GM12874 (cell line): ENCODE results near the gene ABCA2.

Source experiments
- TF ChIP-seq, protein P1 (sequence below): IDR thresholded peaks from 2 replicates; pipeline ENCODE4 v1.5.1; 2011; ENCODE audit warnings: low read depth, mild to moderate bottlenecking, control low read depth, low read length, moderate library complexity; ENCODE audit not compliant: insufficient read depth

ABCA2 gene

DNA sequence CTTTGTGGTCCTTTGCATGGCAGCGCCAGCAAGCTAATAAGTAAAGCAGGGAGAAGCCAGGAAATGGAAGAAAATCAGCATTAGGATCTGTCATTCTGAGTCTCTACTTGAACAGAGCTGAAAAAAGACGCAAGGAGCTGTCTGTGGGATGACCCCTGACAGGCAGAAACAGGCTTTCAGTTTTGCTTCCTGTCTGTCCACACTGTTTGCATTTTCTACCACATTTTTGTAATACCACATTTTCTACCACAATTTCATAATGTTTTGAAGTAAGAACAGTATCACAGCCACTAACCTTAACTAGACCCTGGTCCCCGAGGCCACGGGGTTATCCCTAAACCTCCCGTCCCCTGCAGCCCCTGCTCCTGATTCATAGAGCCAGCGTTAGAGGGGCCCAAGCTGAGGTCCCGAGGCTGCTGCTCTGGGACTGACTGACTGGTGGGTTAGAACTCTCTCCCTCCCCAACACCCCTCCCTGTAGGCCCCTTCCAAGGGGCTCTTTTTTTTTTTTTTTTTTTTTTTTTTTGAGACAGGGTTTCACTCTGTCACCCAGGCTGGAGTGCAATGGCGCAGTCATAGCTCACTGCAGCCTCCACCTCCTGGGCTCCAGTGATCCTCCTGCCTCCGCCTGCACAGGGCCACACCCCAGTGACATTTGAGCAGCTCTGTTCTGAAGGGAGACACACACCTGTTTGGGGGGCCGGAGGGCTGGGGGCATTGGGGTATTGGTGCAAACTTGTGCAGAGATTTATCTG, 27.7 kb downstream of the ABCA2 start:
- TF ChIP-seq, protein P1, sequence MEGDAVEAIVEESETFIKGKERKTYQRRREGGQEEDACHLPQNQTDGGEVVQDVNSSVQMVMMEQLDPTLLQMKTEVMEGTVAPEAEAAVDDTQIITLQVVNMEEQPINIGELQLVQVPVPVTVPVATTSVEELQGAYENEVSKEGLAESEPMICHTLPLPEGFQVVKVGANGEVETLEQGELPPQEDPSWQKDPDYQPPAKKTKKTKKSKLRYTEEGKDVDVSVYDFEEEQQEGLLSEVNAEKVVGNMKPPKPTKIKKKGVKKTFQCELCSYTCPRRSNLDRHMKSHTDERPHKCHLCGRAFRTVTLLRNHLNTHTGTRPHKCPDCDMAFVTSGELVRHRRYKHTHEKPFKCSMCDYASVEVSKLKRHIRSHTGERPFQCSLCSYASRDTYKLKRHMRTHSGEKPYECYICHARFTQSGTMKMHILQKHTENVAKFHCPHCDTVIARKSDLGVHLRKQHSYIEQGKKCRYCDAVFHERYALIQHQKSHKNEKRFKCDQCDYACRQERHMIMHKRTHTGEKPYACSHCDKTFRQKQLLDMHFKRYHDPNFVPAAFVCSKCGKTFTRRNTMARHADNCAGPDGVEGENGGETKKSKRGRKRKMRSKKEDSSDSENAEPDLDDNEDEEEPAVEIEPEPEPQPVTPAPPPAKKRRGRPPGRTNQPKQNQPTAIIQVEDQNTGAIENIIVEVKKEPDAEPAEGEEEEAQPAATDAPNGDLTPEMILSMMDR, result no peak

DNA sequence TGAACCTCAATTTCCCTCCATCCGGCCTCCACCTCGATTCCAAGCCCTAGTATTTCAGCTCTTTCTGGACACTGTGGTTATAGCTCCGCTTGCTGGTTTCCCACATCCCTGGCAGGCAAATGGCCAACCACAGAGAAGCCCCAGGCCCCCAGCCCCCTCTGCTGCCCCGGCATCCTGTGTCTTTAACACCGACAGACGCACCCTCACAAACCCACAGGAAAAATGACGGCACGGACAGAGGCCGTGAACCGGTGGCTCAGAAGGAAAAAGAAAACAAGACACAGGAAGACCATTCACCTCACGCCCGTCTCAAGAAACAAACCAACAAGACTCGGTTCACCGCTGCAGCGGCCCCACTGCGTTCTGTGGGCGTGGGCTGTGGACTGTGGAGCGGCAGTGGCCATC, 30.2 kb downstream of the ABCA2 start:
- TF ChIP-seq, protein P1, result no peak

DNA sequence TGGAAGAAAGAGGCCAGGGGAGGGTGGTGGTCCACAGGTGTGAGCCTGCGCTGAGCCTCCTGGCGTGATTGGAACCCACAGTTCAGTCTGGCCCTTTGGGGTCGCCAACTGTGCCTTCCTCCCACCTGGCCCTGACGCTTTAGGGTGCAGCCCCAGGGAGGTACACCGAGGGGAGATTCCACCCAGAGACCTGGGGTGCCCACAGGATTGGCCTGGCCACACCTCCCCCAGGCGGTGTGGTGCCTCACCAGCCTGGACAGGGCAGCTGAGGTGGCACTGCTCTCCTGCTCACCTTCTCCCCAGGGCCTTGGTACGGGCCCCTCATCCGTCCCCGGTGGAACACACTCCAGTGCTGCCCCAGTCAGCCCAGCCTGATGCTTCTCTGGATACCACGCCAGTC, 30.7 kb downstream of the ABCA2 start:
- TF ChIP-seq, protein P1, result no peak

DNA sequence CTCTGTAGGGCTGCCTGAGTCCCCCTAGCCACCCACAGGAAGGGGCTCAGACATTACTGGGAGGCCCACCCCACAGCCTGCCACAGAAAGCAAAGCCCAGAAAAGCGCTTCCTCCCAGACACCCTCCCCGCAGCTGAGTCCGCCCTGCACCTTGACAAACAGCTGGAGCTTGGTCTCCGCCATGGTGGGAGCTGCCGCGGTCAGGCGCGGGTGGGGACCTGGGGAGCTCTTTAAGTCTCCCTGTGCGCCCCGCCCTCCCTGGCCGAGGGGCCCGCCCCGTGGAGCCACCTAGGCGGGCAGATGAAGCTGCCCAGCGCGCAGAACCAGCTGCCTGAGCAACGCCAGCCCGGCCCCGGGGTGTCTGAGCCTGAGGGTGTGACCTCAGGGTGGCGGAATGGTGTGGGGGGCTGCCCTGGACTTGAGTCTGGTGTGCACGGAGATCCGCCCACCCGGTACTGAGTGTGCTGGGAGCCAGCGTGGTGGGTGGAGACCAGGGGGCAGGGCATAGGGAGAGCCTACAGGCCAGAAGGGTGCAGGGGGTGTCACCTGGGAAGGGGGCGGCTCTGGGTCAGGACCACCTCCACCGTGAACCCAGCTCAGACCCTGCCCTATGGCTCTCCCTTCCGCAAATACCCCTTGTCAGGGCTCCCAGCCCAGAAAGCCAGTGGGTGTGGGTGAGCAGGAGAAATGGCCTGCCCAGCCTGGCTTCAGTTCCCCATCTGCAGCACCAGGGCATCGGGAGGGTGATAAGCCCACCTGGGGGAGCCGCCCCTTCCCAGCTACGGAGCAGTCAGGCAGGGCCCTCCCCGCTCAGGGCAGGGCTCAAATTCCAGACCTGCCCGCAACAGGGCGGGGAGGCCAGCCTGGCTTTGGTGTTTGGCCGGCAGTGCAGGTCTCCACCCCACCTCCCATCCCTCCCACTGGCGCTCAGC, 31.4 kb downstream of the ABCA2 start, which contains the start of gene CLIC3:
Gene CLIC3, minus strand, starts transcription at position 208 of the 932 bp plus-strand sequence. Its CDS starts 25 bp downstream, at position 183.
- TF ChIP-seq, protein P1, result no peak

DNA sequence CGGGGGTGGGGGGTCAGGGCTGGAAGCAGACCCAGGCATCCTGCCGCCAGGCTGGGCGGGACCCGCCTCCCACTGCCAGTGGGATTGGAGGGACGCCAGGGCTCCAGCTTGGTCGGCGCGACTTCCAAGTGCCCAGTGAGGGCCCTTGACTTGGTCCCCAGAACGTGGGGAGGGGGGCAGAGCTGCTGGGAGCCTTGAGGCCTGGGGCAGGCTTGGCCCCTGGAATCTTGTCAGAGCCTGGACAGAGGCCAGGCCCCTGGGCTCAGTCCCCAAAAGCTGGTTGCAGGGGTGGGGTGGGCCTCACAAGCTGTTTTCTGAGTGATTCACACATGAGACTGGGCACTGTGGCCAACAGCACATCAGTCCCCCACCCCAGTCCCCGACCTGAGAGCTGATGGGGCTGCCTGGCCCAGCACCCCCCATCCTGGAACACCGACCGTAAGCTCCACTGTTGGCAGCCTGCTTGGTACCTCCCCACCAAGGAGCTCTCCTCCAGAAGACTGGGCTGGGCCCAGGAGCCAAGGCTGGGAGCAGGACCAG, 32.2 kb downstream of the ABCA2 start:
- TF ChIP-seq, protein P1, result no peak

DNA sequence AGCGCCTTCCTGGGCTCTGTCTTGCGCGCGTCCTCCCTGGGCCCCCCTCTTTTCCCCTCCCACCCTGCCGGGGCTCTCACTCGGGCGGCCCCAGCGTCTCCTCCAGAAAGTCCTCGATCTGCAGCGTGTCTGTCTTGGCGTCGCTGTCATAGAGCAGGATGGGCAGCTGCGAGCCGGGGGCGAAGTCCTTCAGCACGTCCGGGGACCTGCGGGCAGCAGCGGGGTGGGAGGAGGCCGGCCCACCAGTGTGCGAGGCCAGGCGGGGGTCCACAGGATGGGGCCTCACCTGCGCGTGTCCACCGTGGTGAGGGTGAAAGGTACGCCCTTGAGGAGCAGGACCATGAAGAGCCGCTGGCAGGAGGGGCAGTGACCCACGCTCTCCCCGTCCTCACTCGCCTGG, 32.7 kb downstream of the ABCA2 start:
- TF ChIP-seq, protein P1, result no peak

DNA sequence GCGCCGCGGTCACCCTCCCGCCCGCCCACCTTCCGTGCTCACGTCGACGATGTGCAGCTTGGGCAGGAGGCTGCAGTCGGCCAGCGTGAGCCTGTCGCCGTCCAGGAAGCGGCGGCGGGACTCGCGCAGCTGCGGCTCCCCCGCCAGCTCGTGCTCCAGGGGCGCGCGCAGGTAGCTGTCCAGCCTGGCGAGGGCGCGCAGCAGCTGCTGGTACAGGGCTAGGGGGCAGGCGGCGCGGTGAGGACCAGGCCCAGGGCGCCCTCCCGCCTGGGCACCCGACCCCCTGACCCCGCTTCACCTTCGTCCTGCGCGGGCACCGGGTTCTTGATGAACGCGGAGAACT, 33.2 kb downstream of the ABCA2 start:
- TF ChIP-seq, protein P1, result no peak
